Kidney (tissue), 14 donors: Measurements from ENCODE around the gene TTLL11. TPM values are rescaled to one million over a fixed set of nuclear protein-coding genes. Genes with fewer than 3 reads are reported as not detected.

Experiments
- DNase-seq, 5 donors: peaks; one replicate each; pipeline ENCODE4 v3.0.0-alpha.2; 2013 to 2020
- FAIRE-seq: peaks from 2 replicates; lab custom pipeline; 2012; peaks lifted over from hg19 to GRCh38; lab: Jason Lieb, UNC
- H3K27ac ChIP-seq, 2 donors: one replicate each; pipeline ENCODE4 v1.7.0; 2013; ENCODE audit warnings: low read depth in 2 of 2, low read length in 2 of 2, inconsistent platforms in 1 of 2
- H3K27me3 ChIP-seq: one replicate; pipeline ENCODE4 v1.7.1; 2013; ENCODE audit warnings: low read length, inconsistent platforms; ENCODE audit not compliant: control insufficient read depth, insufficient read depth
- H3K36me3 ChIP-seq, 3 donors: one replicate each; pipeline versions ENCODE4 v1.7.0 to v1.7.1; 2013; ENCODE audit warnings: low read length in 3 of 3, control low read depth in 1 of 3, inconsistent platforms in 1 of 3; ENCODE audit not compliant: insufficient read depth in 3 of 3, control insufficient read depth in 2 of 3
- H3K4me1 ChIP-seq, 3 donors: one replicate each; pipeline versions ENCODE4 v1.7.0 to v1.7.1; 2013; ENCODE audit warnings: low read length in 3 of 3, inconsistent platforms in 1 of 3, low read depth in 1 of 3; ENCODE audit not compliant: control insufficient read depth in 2 of 3, insufficient read depth in 2 of 3
- H3K4me3 ChIP-seq, 3 donors: one replicate each; pipeline versions ENCODE4 v1.7.0 to v1.8.1; 2013; ENCODE audit warnings: low read length in 3 of 3, control low read depth in 1 of 3, inconsistent platforms in 1 of 3
- H3K9ac ChIP-seq, 3 donors: one replicate each; pipeline versions ENCODE4 v1.7.0 to v1.7.1; 2013; ENCODE audit warnings: low read length in 3 of 3, control low read depth in 1 of 3, inconsistent platforms in 1 of 3
- H3K9me3 ChIP-seq, 3 donors: one replicate each; pipeline versions ENCODE4 v1.7.0 to v1.7.1; 2013; ENCODE audit warnings: low read length in 3 of 3, control low read depth in 1 of 3, inconsistent platforms in 1 of 3; ENCODE audit not compliant: control insufficient read depth in 2 of 3, insufficient read depth in 1 of 3
- CTCF ChIP-seq: IDR thresholded peaks from 3 replicates; pipeline ENCODE4 v1.5.1; 2012; ENCODE audit warnings: mild to moderate bottlenecking, moderate library complexity, borderline replicate concordance; ENCODE audit not compliant: insufficient read depth; ENCODE audit errors: extremely low read depth
- intact Hi-C: fragments of 100-400 bp; cut with DNase I; formaldehyde crosslinking; loops from one replicate; pipeline ENCODE4 v1.11.1; 2022
- polyA plus RNA-seq: library from polyadenylated mRNA; stranded (reverse); fragments of 350-450 nt; fragmentation: Illumina TruSeq; extraction: RNeasy Lipid Tissue Mini Kit (QIAGEN cat#74804); gene quantifications from one replicate; pipeline ENCODE4 v1.2.3, GENCODE V29; 2014; ENCODE audit warnings: low read depth, low replicate concordance; ENCODE audit not compliant: insufficient read depth
- total RNA-seq: library from RNA; stranded (reverse); fragmentation: NEBNext Ultra II Directional; extraction: Animal tissue kit (Norgen Biotek cat#: 25700); gene quantifications from one replicate; pipeline ENCODE4 v1.2.1, GENCODE V29; 2021
- donor health status: control.
- donor health status: control.
- donor health status: control.
- donor health status: control.
- donor health status: control.
- donor health status: DM: yes; HTN: yes; CAD: no.
- donor health status: Normal renal cell carcinoma (clear cell type).

Gene TTLL11
- total and polyA plus RNA-seq, 2 donors from 2014 or later: 2.3 to 10.0 TPM

GRCh38 chr9:121859646-121860045 lies 233.5 kb downstream of the TTLL11 start:
- intact Hi-C loops: no loop called here
- Histone ChIP-seq H3K27me3 (no peaks in the 10 kb centered on the region), H3K4me3 (no peak overlapping the region), H3K36me3 (no peaks in the 10 kb centered on the region), H3K4me1 (peaks cover 0 to 5% (median 0%) of the 10 kb centered on the region in 3 donors), H3K9me3 (no peaks in the 10 kb centered on the region), H3K9ac (no peak overlapping the region), H3K27ac (no peak overlapping the region)
- no peak for DNase-seq
- TF ChIP-seq CTCF: no peak
- no peak for FAIRE-seq

GRCh38 chr9:121858788-121859187 lies 234.3 kb downstream of the TTLL11 start:
- intact Hi-C loops: no loop called here
- Histone ChIP-seq H3K4me3 (no peak overlapping the region), H3K27ac (no peak overlapping the region), H3K4me1 (peaks cover 0 to 5% (median 0%) of the 10 kb centered on the region in 3 donors), H3K36me3 (no peaks in the 10 kb centered on the region), H3K9me3 (no peaks in the 10 kb centered on the region), H3K27me3 (no peaks in the 10 kb centered on the region), H3K9ac (no peak overlapping the region)
- no peak for TF ChIP-seq CTCF
- DNase-seq (no peak), FAIRE-seq (no peak)

GRCh38 chr9:121857928-121858327 lies 235.2 kb downstream of the TTLL11 start:
- H3K4me1 ChIP-seq: peaks cover 0 to 5% (median 0%) of the 10 kb centered on the region in 3 donors
- DNase-seq (no peak), FAIRE-seq (no peak)
- H3K27me3 ChIP-seq: no peaks in the 10 kb centered on the region
- intact Hi-C loops: no loop called here
- no peak overlapping the region for H3K4me3 ChIP-seq
- no peaks in the 10 kb centered on the region for H3K9me3 ChIP-seq
- no peaks in the 10 kb centered on the region for H3K36me3 ChIP-seq
- H3K9ac ChIP-seq: no peak overlapping the region
- no peak for TF ChIP-seq CTCF
- no peak overlapping the region for H3K27ac ChIP-seq

- Histone ChIP-seq H3K27me3 (no peaks in the 10 kb centered on the region), H3K36me3 (no peaks in the 10 kb centered on the region), H3K4me1 (no peaks in the 10 kb centered on the region), H3K4me3 (no peak overlapping the region), H3K27ac (no peak overlapping the region), H3K9me3 (no peaks in the 10 kb centered on the region), H3K9ac (no peak overlapping the region)
- FAIRE-seq: no peak
- intact Hi-C loops: no loop called here
- no peak for DNase-seq
- no peak for TF ChIP-seq CTCF
These were observed 237.6 kb downstream of the TTLL11 start for GRCh38 chr9:121855476-121855875.
